Ovary (tissue), 9 donors: Measurements from ENCODE around the gene FBXO2. TPM values are rescaled to one million over a fixed set of nuclear protein-coding genes. Genes with fewer than 3 reads are reported as not detected.

Source experiments
- DNase-seq, 5 donors: peaks; one replicate each; pipeline ENCODE4 v3.0.0-alpha.2; 2019 to 2020
- H3K27ac ChIP-seq, 2 donors: fragments of 200-600 bp; one replicate each; pipeline versions ENCODE4 v1.5.1 to v1.8.0; 2019 to 2022
- H3K27me3 ChIP-seq: fragments of 200-600 bp; one replicate; pipeline ENCODE4 v1.8.0; 2022
- H3K36me3 ChIP-seq: fragments of 200-600 bp; sonication (generic); one replicate; pipeline ENCODE4 v1.5.1; 2019
- H3K4me1 ChIP-seq: one replicate; pipeline ENCODE4 v1.8.1; 2013; ENCODE audit warnings: mild to moderate bottlenecking, moderate library complexity; ENCODE audit not compliant: insufficient read depth
- H3K4me3 ChIP-seq: fragments of 200-600 bp; sonication (generic); one replicate; pipeline ENCODE4 v1.5.1; 2017
- H3K9me3 ChIP-seq, 2 donors: fragments of 200-600 bp in 1 of 2; sonication (generic) in 1 of 2; one replicate each; pipeline versions ENCODE4 v1.5.1 to v1.8.1; 2013 to 2019; ENCODE audit warnings: mild to moderate bottlenecking in 1 of 2, moderate library complexity in 1 of 2
- CTCF ChIP-seq, 3 donors: fragments of 450-650 bp in 2 of 3; fragments of 200-600 bp in 1 of 3; IDR thresholded peaks; one replicate each; pipeline versions ENCODE4 v1.5.1 to v1.8.0; 2016 to 2022; ENCODE audit warnings: antibody characterized with exemption in 3 of 3, mild to moderate bottlenecking in 1 of 3
- EP300 ChIP-seq: sonication (generic); formaldehyde crosslinking; IDR thresholded peaks from one replicate; pipeline ENCODE4 v1.6.1; 2017; ENCODE audit warnings: antibody characterized with exemption
- POLR2A ChIP-seq: fragments of 450-650 bp; IDR thresholded peaks from one replicate; pipeline ENCODE4 v1.6.1; 2017; ENCODE audit warnings: antibody characterized with exemption, mild to moderate bottlenecking, moderate library complexity
- WGBS, 3 donors: extraction: QIAGEN DNeasy Blood & Tissue Kit in 1 of 3; methylation state at CpG; one replicate each; pipeline versions ENCODE4 v1.1.5 to v1.1.7; 2013 to 2017; 5-methylcytosine and 5-hydroxymethylcytosine counted together
- intact Hi-C, 4 donors: fragments of 100-400 bp; cut with DNase I; formaldehyde crosslinking; loops; one replicate each; pipeline versions ENCODE4 v1.11.0 to v1.15.1; 2022 to 2023
- polyA plus RNA-seq, 2 donors: library from polyadenylated mRNA; stranded (reverse); fragments of 200-250 nt in 1 of 2; fragments of 350-450 nt in 1 of 2; fragmentation: Illumina TruSeq in 1 of 2; extraction: RNeasy Lipid Tissue Mini Kit (QIAGEN cat#74804) in 1 of 2; gene quantifications; one replicate each; pipeline ENCODE4 v1.2.3, GENCODE V29; 2013 to 2014
- total RNA-seq, 7 donors: library from RNA; depleted of rRNA in 2 of 7; stranded (reverse); fragments of >200 nt in 2 of 7; fragmentation: NEBNext Ultra II Directional in 3 of 7; extraction: Animal tissue kit (Norgen Biotek cat#: 25700) in 3 of 7; gene quantifications; one replicate each; pipeline versions ENCODE4 v1.1.0 to v1.2.4, GENCODE V29; 2016 to 2023
- donor health status: DM: no; HTN: no; CAD: no; lungs with moderate emphysema.
- donor health status: DM: no; HTN: no; CAD: no.
- donor health status: Bipolar disorder and iron deficiency.
- donor health status: DM: yes; HTN: yes; CAD: no.
- donor health status: DM: no; HTN: no; CAD: no.
- donor health status: DM: yes; HTN: yes; CAD: no.

Gene FBXO2
- total and polyA plus RNA-seq, 9 donors: 0.50 to 17.6 (median 2.7) TPM

- H3K4me1 ChIP-seq: no peaks in the 10 kb centered on the region
- TF ChIP-seq EP300 (no peak), CTCF (IDR thresholded peaks at IDR 0.05) (no peak)
- H3K27ac ChIP-seq: no peak overlapping the region
- no peaks in the 10 kb centered on the region for H3K36me3 ChIP-seq
- no peaks in the 10 kb centered on the region for H3K9me3 ChIP-seq
- DNase-seq: no peak
- H3K27me3 ChIP-seq: no peaks in the 10 kb centered on the region
- H3K4me3 ChIP-seq: no peak overlapping the region
- intact Hi-C loops: no loop called here
- WGBS, 3 donors: 53 to 63% (median 58%) methylated on average over 7 of the region's 7 CpGs
Measured at GRCh38 chr1:11616766-11617165, 37.5 kb downstream of the FBXO2 start.

GRCh38 chr1:11615090-11615489 lies 39.1 kb downstream of the FBXO2 start:
- no peaks in the 10 kb centered on the region for H3K27me3 ChIP-seq
- no peak overlapping the region for H3K4me3 ChIP-seq
- TF ChIP-seq CTCF (IDR thresholded peaks at IDR 0.05) (no peak), POLR2A (no peak), EP300 (no peak)
- WGBS, 3 donors: 6 to 29% (median 9%) methylated on average over 16 of the region's 16 CpGs
- DNase-seq: no peak
- H3K9me3 ChIP-seq: no peaks in the 10 kb centered on the region
- intact Hi-C loops: no loop called here
- no peaks in the 10 kb centered on the region for H3K36me3 ChIP-seq
- H3K4me1 ChIP-seq: no peaks in the 10 kb centered on the region
- H3K27ac ChIP-seq: no peak overlapping the region

- no peak for TF ChIP-seq CTCF (IDR thresholded peaks at IDR 0.05)
- no peak for TF ChIP-seq EP300
- no peak for TF ChIP-seq POLR2A
Measured at GRCh38 chr1:11613347-11613746, 40.9 kb downstream of the FBXO2 start.

GRCh38 chr1:11611638-11612327 lies 42.4 kb downstream of the FBXO2 start:
- WGBS, 3 donors: 40 to 51% (median 46%) methylated on average over 7 of the region's 7 CpGs
- intact Hi-C loops: no loop called here
- no peaks in the 10 kb centered on the region for H3K36me3 ChIP-seq

More at GRCh38 chr1:11613347-11613746, 40.9 kb downstream of the FBXO2 start:
- no peak for DNase-seq
- Histone ChIP-seq H3K36me3 (no peaks in the 10 kb centered on the region), H3K9me3 (no peaks in the 10 kb centered on the region), H3K4me3 (no peak overlapping the region), H3K27me3 (no peaks in the 10 kb centered on the region), H3K4me1 (no peaks in the 10 kb centered on the region), H3K27ac (no peak overlapping the region)
- intact Hi-C loops: no loop called here
- 74 to 82% (median 81%) methylated on average over 5 of the region's 5 CpGs for WGBS, 3 donors

More at GRCh38 chr1:11611638-11612327, 42.4 kb downstream of the FBXO2 start:
- Histone ChIP-seq H3K4me3 (no peak overlapping the region), H3K27ac (no peak overlapping the region), H3K4me1 (no peaks in the 10 kb centered on the region), H3K9me3 (peaks cover 0 to 3% of the 10 kb centered on the region in 2 donors), H3K27me3 (no peaks in the 10 kb centered on the region)
- DNase-seq: no peak
- no peak for TF ChIP-seq CTCF (IDR thresholded peaks at IDR 0.05)
- no peak for TF ChIP-seq POLR2A
- TF ChIP-seq EP300: no peak
